Breast epithelium (tissue), 4 donors: ENCODE data around the gene CYB5D1. TPM values are rescaled to one million over a fixed set of nuclear protein-coding genes. Genes with fewer than 3 reads are reported as not detected.

Experiments
- DNase-seq, 2 donors: peaks; one replicate each; pipeline ENCODE4 v3.0.0-alpha.2; 2019; ENCODE audit warnings: low spot score in 2 of 2
- H3K27ac ChIP-seq, 2 donors: fragments of 200-600 bp; sonication (generic) in 1 of 2; one replicate each; pipeline ENCODE4 v1.5.1; 2016 to 2019; ENCODE audit warnings: mild to moderate bottlenecking in 1 of 2
- H3K27me3 ChIP-seq, 2 donors: fragments of 200-600 bp; sonication (generic) in 1 of 2; one replicate each; pipeline versions ENCODE4 v1.5.1 to v1.6.0; 2017 to 2019; ENCODE audit warnings: control low read depth in 1 of 2, mild to moderate bottlenecking in 1 of 2
- H3K36me3 ChIP-seq: fragments of 200-600 bp; one replicate; pipeline ENCODE4 v1.5.1; 2019
- H3K4me1 ChIP-seq, 2 donors: fragments of 200-600 bp; sonication (generic); one replicate each; pipeline ENCODE4 v1.5.1; 2016 to 2019; ENCODE audit warnings: control low read depth in 1 of 2
- H3K4me3 ChIP-seq, 3 donors: fragments of 200-600 bp; sonication (generic); 1 replicate in 2 of 3; 2 replicates in 1 of 3; pipeline ENCODE4 v1.5.1; 2016 to 2019; ENCODE audit warnings: mild to moderate bottlenecking in 3 of 3, moderate library complexity in 2 of 3
- H3K9me3 ChIP-seq, 2 donors: fragments of 200-600 bp; sonication (generic) in 1 of 2; one replicate each; pipeline ENCODE4 v1.5.1; 2016 to 2019; ENCODE audit warnings: control low read depth in 1 of 2
- CTCF ChIP-seq, 3 donors: fragments of 450-650 bp; IDR thresholded peaks; one replicate each; pipeline ENCODE4 v1.5.1; 2016 to 2017; ENCODE audit warnings: antibody characterized with exemption in 3 of 3, mild to moderate bottlenecking in 3 of 3, moderate library complexity in 3 of 3
- POLR2A ChIP-seq: fragments of 450-650 bp; IDR thresholded peaks from one replicate; pipeline ENCODE4 v1.6.1; 2016; ENCODE audit warnings: antibody characterized with exemption, mild to moderate bottlenecking, moderate library complexity
- POLR2AphosphoS5 ChIP-seq, 3 donors: sonication (generic); formaldehyde crosslinking; IDR thresholded peaks; one replicate each; pipeline ENCODE4 v1.6.1; 2017; ENCODE audit warnings: antibody characterized with exemption in 3 of 3
- intact Hi-C: fragments of 100-400 bp; cut with DNase I; formaldehyde crosslinking; loops from one replicate; pipeline ENCODE4 v1.15.1; 2023; ENCODE audit warnings: low total_unique reads
- total RNA-seq, 3 donors: library from RNA; depleted of rRNA; stranded (reverse); fragments of >200 nt; gene quantifications; one replicate each; pipeline ENCODE4 v1.1.0, GENCODE V29; 2016

CYB5D1 gene
- total RNA-seq, 3 donors from 2014 or later, result 8.2 to 20.5 (median 13.4) TPM

GRCh38 chr17:7852262-7852670, 5.5 kb upstream of the CYB5D1 start:
- H3K4me1 ChIP-seq, result peaks cover 8 to 9% of the 10 kb centered on the region in 2 donors
- TF ChIP-seq POLR2AphosphoS5 (IDR thresholded peaks at IDR 0.05) (no peak), CTCF (IDR thresholded peaks at IDR 0.05) (no peak)
- no peaks in the 10 kb centered on the region for H3K36me3 ChIP-seq
- no peaks in the 10 kb centered on the region for H3K27me3 ChIP-seq
- no peaks in the 10 kb centered on the region for H3K9me3 ChIP-seq
- intact Hi-C loops, result no loop called here
- peak overlapping the region in 1 of 3 donors; percentile 34 for H3K4me3 ChIP-seq
- no peak for DNase-seq
- H3K27ac ChIP-seq, result peak overlapping the region; percentile 35 to 44

- Histone ChIP-seq H3K36me3 (no peaks in the 10 kb centered on the region), H3K4me1 (peaks cover 8 to 9% of the 10 kb centered on the region in 2 donors), H3K9me3 (no peaks in the 10 kb centered on the region), H3K27me3 (no peaks in the 10 kb centered on the region), H3K4me3 (no peak overlapping the region), H3K27ac (no peak overlapping the region)
- TF ChIP-seq POLR2AphosphoS5 (IDR thresholded peaks at IDR 0.05) (no peak), POLR2A (no peak), CTCF (IDR thresholded peaks at IDR 0.05) (no peak)
- intact Hi-C loops, result no loop called here
- DNase-seq, result no peak
Observed at GRCh38 chr17:7852919-7853690, 4.7 kb upstream of the CYB5D1 start.

- Histone ChIP-seq H3K36me3 (no peaks in the 10 kb centered on the region), H3K9me3 (no peaks in the 10 kb centered on the region), H3K27me3 (no peaks in the 10 kb centered on the region), H3K4me3 (no peak overlapping the region), H3K4me1 (peaks cover 8 to 12% of the 10 kb centered on the region in 2 donors), H3K27ac (no peak overlapping the region)
- TF ChIP-seq CTCF (IDR thresholded peaks at IDR 0.05) (no peak), POLR2A (no peak), POLR2AphosphoS5 (IDR thresholded peaks at IDR 0.05) (no peak)
- DNase-seq, result no peak
- intact Hi-C loops, result no loop called here
Observed at GRCh38 chr17:7853691-7854038, 4.1 kb upstream of the CYB5D1 start.

- Histone ChIP-seq H3K27ac (no peak overlapping the region), H3K27me3 (no peaks in the 10 kb centered on the region), H3K4me1 (peaks cover 8 to 18% of the 10 kb centered on the region in 2 donors), H3K9me3 (no peaks in the 10 kb centered on the region), H3K4me3 (no peak overlapping the region), H3K36me3 (no peaks in the 10 kb centered on the region)
- peak in 1 of 2 donors; percentile 19 for DNase-seq
- intact Hi-C loops, result no loop called here
- TF ChIP-seq POLR2AphosphoS5 (IDR thresholded peaks at IDR 0.05), result no peak
Observed at GRCh38 chr17:7854078-7854777, 3.6 kb upstream of the CYB5D1 start.

GRCh38 chr17:7854851-7855659, 2.7 kb upstream of the CYB5D1 start, which contains the start of gene TMEM88:
TMEM88 (plus strand) TSS chr17:7855066; CDS start chr17:7855075, 9 bp downstream.
- intact Hi-C loops, result loop anchor here (1.0 to 5.0 kb wide), 2 partner anchors 48 to 187 kb away; no protein-coding TSS in a partner anchor
- DNase-seq, result peak in 1 of 2 donors; percentile 50
- Histone ChIP-seq H3K9me3 (no peaks in the 10 kb centered on the region), H3K4me1 (peaks cover 8 to 21% of the 10 kb centered on the region in 2 donors), H3K36me3 (no peaks in the 10 kb centered on the region), H3K27ac (peak within 1 kb of the TSS; percentile 95 to 97), H3K27me3 (no peaks in the 10 kb centered on the region), H3K4me3 (peak within 1 kb of the TSS; percentile 55 to 87 (median 73))
- TF ChIP-seq POLR2AphosphoS5 (IDR thresholded peaks at IDR 0.05), result no peak
- no peak for TF ChIP-seq POLR2A
- no peak for TF ChIP-seq CTCF (IDR thresholded peaks at IDR 0.05)
